Fibroblast of the aortic adventitia (primary cell): ENCODE data around the gene FHIT. TPM values are rescaled to one million over a fixed set of nuclear protein-coding genes. Genes with fewer than 3 reads are reported as not detected.

ENCODE experiments used
- DNase-seq: peaks from one replicate; pipeline ENCODE4 v3.0.0-alpha.2; 2010; ENCODE audit warnings: low read depth
- H3K4me3 ChIP-seq: 2 replicates; pipeline ENCODE4 v1.5.1; 2011; ENCODE audit warnings: low read depth, mild to moderate bottlenecking, control low read depth, low read length, moderate library complexity
- CTCF ChIP-seq: IDR thresholded peaks from 2 replicates; pipeline ENCODE4 v1.5.1; 2011; ENCODE audit warnings: mild to moderate bottlenecking, low read length, control low read depth, inconsistent platforms; ENCODE audit not compliant: insufficient read depth
- total RNA-seq: library from RNA; depleted of rRNA; stranded (reverse); fragments of >200 nt; gene quantifications from 2 replicates; pipeline ENCODE4 v1.2.3, GENCODE V29; 2012; ENCODE audit warnings: low replicate concordance

The FHIT gene
- total RNA-seq, 1 donor, result 1.5 TPM

- peak; percentile 98 for TF ChIP-seq CTCF
- peak; percentile 90 for DNase-seq
- no peak overlapping the region for H3K4me3 ChIP-seq
Observed at GRCh38 chr3:59857589-59858346, 1393.5 kb downstream of the FHIT start.

GRCh38 chr3:59856934-59857460 is 1394.3 kb downstream of the FHIT start:
- no peak for TF ChIP-seq CTCF
- no peak for DNase-seq
- H3K4me3 ChIP-seq, result no peak overlapping the region

GRCh38 chr3:59854061-59854709 is 1397.1 kb downstream of the FHIT start:
- no peak for TF ChIP-seq CTCF
- DNase-seq, result no peak
- H3K4me3 ChIP-seq, result no peak overlapping the region

GRCh38 chr3:59850417-59850816 is 1400.8 kb downstream of the FHIT start:
- no peak for TF ChIP-seq CTCF
- no peak for DNase-seq
- H3K4me3 ChIP-seq, result no peak overlapping the region

- DNase-seq, result no peak
- no peak overlapping the region for H3K4me3 ChIP-seq
Observed at GRCh38 chr3:59845386-59845785, 1405.9 kb downstream of the FHIT start.

GRCh38 chr3:59843821-59844220 is 1407.4 kb downstream of the FHIT start:
- no peak overlapping the region for H3K4me3 ChIP-seq
- TF ChIP-seq CTCF, result no peak
- DNase-seq, result no peak

More at GRCh38 chr3:59845386-59845785, 1405.9 kb downstream of the FHIT start:
- no peak for TF ChIP-seq CTCF
